ENCODE measurements around the gene CNNM2.
"Not testable (repeated sequence)": the region's sequence is repeated elsewhere in the genome, so short reads cannot be mapped to it uniquely, and the experiment has no call there.

The CNNM2 gene

DNA sequence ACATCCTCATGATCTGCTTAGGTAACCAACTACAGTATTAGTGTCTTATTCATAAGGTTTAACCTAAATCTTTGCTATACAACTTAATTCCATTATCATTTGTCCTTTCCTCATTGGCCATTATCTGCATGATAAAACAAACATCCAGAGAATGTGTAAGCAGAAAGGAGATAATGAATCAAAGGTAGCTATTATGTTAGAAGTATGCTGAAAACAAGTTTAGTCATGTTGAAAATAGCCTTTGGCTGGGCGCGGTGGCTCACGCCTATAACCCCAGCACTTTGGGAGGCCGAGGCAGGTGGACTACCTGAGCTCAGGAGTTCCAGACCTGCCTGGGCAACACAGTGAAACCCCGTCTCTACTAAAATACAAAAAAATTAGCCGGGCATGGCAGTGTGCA lies 196.8 kb downstream of the CNNM2 start:
- Histone ChIP-seq H3K4me1 (ENCODE audit: insufficient read depth, low read length) (peaks cover 4% of the 10 kb centered on the region; the same call in 1 of the 2 replicates), H3K9me3 (ENCODE audit: control insufficient read depth, insufficient read depth, low read length) (no peaks in the 10 kb centered on the region), H3K9ac (ENCODE audit: low read depth, low read length) (no peak overlapping the region), H3K36me3 (ENCODE audit: insufficient read depth, low read length) (no peaks in the 10 kb centered on the region)

GRCh38 chr10:103117247-103117646 lies 199.2 kb downstream of the CNNM2 start:
- no peak overlapping the region for H3K9ac ChIP-seq (ENCODE audit: low read depth, low read length)

DNA sequence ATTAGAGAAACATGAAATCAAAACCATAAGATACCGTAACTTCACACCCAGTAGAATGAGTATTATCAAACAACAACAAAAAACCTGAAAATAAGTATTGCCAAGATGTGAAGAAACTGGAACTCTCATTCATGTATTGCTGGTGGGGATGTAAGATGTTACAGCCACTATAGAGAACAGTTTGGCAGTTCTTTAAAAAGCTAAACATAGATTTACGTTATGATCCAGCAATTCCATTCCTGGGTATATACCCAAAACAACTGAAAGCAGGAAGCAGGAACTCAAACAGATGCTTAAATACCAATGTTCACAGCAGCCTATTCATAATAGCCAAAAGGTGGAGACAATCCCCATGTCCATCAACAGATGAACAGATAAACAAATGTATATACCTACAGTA lies 202.5 kb downstream of the CNNM2 start:
- Histone ChIP-seq H3K4me1 (ENCODE audit: insufficient read depth, low read length) (no peaks in the 10 kb centered on the region; the same call in 1 of the 2 replicates), H3K36me3 (ENCODE audit: insufficient read depth, low read length) (no peaks in the 10 kb centered on the region), H3K9ac (ENCODE audit: low read depth, low read length) (no peak overlapping the region), H3K9me3 (ENCODE audit: control insufficient read depth, insufficient read depth, low read length) (no peaks in the 10 kb centered on the region)

More at GRCh38 chr10:103117247-103117646, 199.2 kb downstream of the CNNM2 start:
- no peaks in the 10 kb centered on the region; the same call in 1 of the 2 replicates for H3K4me1 ChIP-seq (ENCODE audit: insufficient read depth, low read length)
- H3K36me3 ChIP-seq (ENCODE audit: insufficient read depth, low read length) = no peaks in the 10 kb centered on the region
- no peaks in the 10 kb centered on the region for H3K9me3 ChIP-seq (ENCODE audit: control insufficient read depth, insufficient read depth, low read length)

DNA sequence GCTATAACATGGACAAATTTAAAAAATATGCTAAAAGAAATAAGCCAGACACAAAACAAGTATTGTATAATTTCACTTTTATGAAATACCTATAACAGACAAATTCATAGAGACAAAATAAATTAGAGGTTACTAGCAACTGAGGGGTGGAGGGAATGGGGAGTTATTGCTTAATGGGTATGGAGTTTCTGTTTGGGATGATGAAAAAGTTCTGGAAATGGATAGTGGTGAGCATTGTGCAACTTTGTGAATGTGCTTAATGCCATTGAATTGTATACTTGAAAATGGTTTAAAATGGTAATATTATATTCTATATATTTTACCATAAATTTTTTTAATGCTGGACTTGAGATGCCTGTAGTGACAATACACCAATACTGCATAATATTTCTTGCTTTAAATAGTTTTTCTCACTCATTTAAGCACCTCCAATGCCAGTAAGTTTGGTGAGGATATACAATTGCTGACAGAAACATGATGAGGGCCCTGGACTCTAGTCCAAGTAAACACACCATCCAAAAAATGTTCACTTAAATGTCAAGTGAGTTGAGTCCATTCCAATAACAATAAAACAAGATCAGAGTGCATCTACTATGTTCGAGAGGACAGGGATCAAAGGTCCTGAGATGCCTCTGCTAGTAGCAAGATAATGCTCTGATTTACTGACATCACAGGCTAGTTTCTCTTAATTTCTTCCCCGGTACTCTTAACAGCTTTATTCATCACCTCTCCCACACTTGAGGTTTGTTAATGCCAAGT lies 203.1 kb downstream of the CNNM2 start:
- no peaks in the 10 kb centered on the region for H3K4me1 ChIP-seq (ENCODE audit: insufficient read depth, low read length)
- no peak overlapping the region for H3K9ac ChIP-seq (ENCODE audit: low read depth, low read length)
- H3K9me3 ChIP-seq (ENCODE audit: control insufficient read depth, insufficient read depth, low read length) = no peaks in the 10 kb centered on the region
- H3K36me3 ChIP-seq (ENCODE audit: insufficient read depth, low read length) = no peaks in the 10 kb centered on the region; the same call in 1 of the 2 replicates

DNA sequence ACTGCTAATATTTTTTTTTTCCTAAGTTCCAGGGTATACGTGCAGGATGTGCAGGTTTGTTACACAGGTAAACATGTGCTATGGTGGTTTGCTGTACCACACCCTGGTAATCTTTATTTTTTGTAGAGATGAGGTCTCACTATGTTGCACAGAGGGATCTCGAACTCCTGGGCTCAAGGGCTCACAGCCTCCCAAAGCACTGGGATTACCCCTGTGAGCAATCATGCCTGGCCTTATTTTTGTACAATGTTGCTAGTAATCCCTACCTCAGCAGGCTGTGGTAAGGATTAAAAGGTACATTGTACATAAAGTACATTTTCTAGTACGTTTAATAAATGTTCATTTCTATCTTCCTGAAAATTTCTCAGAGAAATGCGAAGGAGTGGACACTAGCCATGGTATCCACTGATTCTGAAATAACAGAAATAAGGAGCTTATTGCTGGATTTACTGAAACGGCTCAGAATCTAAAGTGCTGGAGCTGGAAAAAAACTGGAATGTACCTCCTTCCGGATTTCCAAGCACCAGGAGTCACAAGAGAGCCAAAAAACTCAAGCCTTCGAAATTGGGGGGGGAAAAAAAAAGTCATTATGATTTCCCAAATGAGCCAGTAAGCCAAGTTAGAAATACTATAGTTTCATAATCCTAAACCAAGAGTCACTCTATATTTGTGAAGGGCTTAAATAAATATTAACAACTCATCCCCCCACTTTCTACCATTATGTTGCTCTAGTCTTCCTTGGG lies 205.4 kb downstream of the CNNM2 start:
- no peaks in the 10 kb centered on the region for H3K9me3 ChIP-seq (ENCODE audit: control insufficient read depth, insufficient read depth, low read length)
- H3K4me1 ChIP-seq (ENCODE audit: insufficient read depth, low read length) = no peaks in the 10 kb centered on the region
- no peak overlapping the region for H3K9ac ChIP-seq (ENCODE audit: low read depth, low read length)
- no peaks in the 10 kb centered on the region; the same call in 1 of the 2 replicates for H3K36me3 ChIP-seq (ENCODE audit: insufficient read depth, low read length)

- Histone ChIP-seq H3K36me3 (ENCODE audit: insufficient read depth, low read length) (no peaks in the 10 kb centered on the region; the same call in 1 of the 2 replicates), H3K9me3 (ENCODE audit: control insufficient read depth, insufficient read depth, low read length) (no peaks in the 10 kb centered on the region), H3K4me1 (ENCODE audit: insufficient read depth, low read length) (no peaks in the 10 kb centered on the region), H3K9ac (ENCODE audit: low read depth, low read length) (no peak overlapping the region)
These were observed 206.5 kb downstream of the CNNM2 start for GRCh38 chr10:103124420-103125096.

DNA sequence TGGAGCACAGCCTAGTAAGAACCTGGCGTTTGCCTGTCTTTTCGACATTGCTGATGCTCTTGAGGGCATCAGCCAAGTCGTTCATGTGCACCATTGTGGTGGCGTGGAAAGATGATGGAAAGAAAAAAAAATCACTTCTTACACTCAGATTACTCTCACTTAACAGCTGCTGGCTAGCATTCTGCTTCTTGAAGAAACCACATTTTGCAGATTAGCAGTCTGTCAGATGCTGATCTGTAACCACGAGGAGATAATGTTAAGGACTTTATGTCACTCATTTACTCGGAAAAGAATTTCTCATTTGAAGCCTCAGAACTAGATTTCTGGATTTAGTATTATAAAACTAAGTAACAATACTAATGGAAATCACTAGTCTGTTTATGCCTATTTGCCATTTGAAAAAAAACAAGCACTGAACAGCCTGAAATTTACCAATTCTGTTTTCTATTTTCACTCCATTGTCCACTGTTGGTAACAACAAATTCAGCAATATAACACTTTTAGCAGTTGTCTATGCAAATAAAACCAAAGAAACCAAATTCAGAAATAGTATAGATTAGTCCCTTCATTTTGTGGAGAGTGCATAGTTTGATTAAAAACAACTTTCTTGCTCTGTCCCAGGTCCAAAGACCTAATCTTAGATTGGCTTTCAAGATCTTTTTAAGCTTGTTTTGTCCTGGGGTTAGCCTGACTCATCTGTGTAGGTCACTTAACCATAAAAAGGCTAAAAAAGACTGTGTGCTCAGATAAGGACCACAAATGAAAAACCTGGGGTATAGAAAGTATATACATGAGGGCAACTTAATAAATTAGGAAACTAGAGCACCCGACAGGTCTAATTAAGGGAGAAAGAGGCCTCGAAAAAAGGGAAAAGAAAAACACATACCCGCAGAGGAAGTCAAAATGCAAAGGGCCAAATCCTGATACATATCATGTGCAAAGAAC lies 207.5 kb downstream of the CNNM2 start:
- H3K9me3 ChIP-seq (ENCODE audit: control insufficient read depth, insufficient read depth, low read length) = peaks cover under 1% of the 10 kb centered on the region; the same call in 1 of the 2 replicates
- no peaks in the 10 kb centered on the region for H3K4me1 ChIP-seq (ENCODE audit: insufficient read depth, low read length)
- H3K36me3 ChIP-seq (ENCODE audit: insufficient read depth, low read length) = no peaks in the 10 kb centered on the region; the same call in 1 of the 2 replicates
- no peak overlapping the region for H3K9ac ChIP-seq (ENCODE audit: low read depth, low read length)

DNA sequence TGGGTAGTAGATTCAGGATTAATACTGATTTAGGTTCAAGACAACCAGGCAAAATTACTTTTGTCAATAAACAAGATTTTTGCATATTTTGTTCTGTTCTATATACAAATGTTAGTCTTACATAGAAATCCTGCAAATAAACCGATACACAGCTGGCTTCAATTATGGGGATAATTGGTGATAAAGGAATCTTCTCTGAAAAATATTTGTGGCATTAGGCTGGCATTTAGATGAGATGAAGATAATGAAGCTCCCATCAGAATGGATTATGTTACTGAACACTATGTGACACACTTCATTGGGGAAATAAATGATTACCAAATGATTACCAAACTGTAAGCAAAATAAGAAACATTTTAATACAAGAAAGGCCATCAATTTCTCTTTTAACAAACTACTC lies 209.1 kb downstream of the CNNM2 start:
- no peaks in the 10 kb centered on the region for H3K4me1 ChIP-seq (ENCODE audit: insufficient read depth, low read length)
- peaks cover 4% of the 10 kb centered on the region; the same call in 1 of the 2 replicates for H3K36me3 ChIP-seq (ENCODE audit: insufficient read depth, low read length)
- peaks cover 4% of the 10 kb centered on the region for H3K9me3 ChIP-seq (ENCODE audit: control insufficient read depth, insufficient read depth, low read length)
- H3K9ac ChIP-seq (ENCODE audit: low read depth, low read length) = no peak overlapping the region

GRCh38 chr10:103130180-103130579 lies 212.1 kb downstream of the CNNM2 start:
- H3K36me3 ChIP-seq (ENCODE audit: insufficient read depth, low read length); H3K9me3 ChIP-seq (ENCODE audit: control insufficient read depth, insufficient read depth, low read length); H3K9ac ChIP-seq (ENCODE audit: low read depth, low read length); H3K4me1 ChIP-seq (ENCODE audit: insufficient read depth, low read length): not testable (repeated sequence)

DNA sequence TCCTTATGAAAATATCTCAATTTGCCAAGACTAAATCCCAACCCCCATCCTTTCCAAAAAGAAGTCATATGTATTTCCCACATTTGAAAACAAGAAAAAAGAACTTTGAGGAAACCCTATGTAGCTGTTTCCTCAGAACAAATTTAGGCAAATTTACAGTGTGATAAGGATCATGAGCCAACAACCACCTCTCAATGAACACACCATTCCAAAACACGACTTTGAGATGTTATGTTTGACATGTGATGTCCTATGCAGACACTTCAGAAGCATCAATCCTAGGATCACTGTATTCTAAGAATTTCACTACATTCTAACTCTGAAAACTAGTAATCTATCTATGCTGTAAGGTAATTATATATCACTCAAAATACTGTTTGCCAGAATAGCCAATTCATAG lies 212.8 kb downstream of the CNNM2 start:
- Histone ChIP-seq H3K9me3 (ENCODE audit: control insufficient read depth, insufficient read depth, low read length) (peaks cover 6% of the 10 kb centered on the region), H3K4me1 (ENCODE audit: insufficient read depth, low read length) (no peaks in the 10 kb centered on the region), H3K9ac (ENCODE audit: low read depth, low read length) (no peak overlapping the region), H3K36me3 (ENCODE audit: insufficient read depth, low read length) (peaks cover 14% of the 10 kb centered on the region)

GRCh38 chr10:103135168-103135567 lies 217.1 kb downstream of the CNNM2 start:
- H3K9me3 ChIP-seq (ENCODE audit: control insufficient read depth, insufficient read depth, low read length); H3K4me1 ChIP-seq (ENCODE audit: insufficient read depth, low read length); H3K9ac ChIP-seq (ENCODE audit: low read depth, low read length): not testable (repeated sequence)
- peaks cover 17% of the 10 kb centered on the region for H3K36me3 ChIP-seq (ENCODE audit: insufficient read depth, low read length)

DNA sequence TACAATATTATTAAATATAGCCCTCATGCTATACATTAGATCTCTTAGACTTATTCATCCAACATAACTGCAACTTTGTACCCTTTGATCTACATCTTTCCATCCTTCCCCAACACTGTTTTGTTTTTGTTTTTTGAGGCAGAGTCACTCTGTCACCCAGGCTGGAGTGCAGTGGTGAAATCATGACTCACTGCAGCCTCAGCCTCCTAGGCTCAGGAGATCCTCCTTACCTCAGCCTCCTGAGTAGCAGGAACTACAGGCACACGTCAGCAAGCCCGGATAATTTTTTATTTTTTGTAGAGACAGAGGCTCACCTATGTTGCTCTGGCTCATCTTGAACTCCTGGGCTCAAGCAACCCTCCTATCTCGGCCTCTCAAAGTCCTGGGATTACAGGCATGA lies 221.7 kb downstream of the CNNM2 start:
- peaks cover under 1% of the 10 kb centered on the region; the same call in 1 of the 2 replicates for H3K9me3 ChIP-seq (ENCODE audit: control insufficient read depth, insufficient read depth, low read length)
- H3K4me1 ChIP-seq (ENCODE audit: insufficient read depth, low read length) = peaks cover 2% of the 10 kb centered on the region; the same call in 1 of the 2 replicates
- no peak overlapping the region for H3K9ac ChIP-seq (ENCODE audit: low read depth, low read length)
- peaks cover 22% of the 10 kb centered on the region for H3K36me3 ChIP-seq (ENCODE audit: insufficient read depth, low read length)
